RKO (cell line): ENCODE data around the gene DOCK11.

Experiments
- DNase-seq: peaks from one replicate; pipeline ENCODE4 v3.0.0-alpha.2; 2016; ENCODE audit warnings: low spot score

The DOCK11 gene

DNA sequence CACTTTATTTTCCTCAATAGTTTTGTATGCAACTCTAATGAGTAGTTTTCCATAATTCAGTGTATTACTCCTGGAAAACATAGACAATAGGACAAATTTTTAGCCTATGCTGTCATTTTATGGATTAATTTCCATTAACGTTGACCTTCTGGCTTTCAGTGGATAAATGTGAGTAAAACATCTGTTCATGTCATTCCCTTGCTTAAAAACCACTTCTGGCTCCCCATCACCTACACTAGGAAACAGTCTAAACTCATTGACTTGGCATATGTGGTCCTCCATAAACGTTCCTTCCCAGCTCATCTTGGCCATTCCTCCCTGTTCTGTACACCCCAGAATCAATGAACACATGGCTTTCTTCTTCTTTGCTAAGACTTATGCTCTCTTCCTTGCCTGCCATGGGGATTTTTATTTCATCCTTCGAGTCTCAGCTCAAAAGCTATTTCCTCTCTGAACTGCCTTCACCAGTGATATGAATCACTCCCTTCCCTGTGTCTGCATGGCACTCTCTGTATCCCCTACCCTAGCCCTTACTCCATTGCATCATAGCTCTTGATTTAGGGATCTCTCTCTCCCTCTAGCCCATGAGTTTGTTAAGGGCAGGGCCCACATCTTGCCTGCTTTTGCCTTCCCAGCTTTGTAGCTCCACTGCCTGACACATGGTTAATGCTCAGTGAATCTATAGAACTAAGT lies 34.8 kb downstream of the DOCK11 start:
- DNase-seq: no peak

DNA sequence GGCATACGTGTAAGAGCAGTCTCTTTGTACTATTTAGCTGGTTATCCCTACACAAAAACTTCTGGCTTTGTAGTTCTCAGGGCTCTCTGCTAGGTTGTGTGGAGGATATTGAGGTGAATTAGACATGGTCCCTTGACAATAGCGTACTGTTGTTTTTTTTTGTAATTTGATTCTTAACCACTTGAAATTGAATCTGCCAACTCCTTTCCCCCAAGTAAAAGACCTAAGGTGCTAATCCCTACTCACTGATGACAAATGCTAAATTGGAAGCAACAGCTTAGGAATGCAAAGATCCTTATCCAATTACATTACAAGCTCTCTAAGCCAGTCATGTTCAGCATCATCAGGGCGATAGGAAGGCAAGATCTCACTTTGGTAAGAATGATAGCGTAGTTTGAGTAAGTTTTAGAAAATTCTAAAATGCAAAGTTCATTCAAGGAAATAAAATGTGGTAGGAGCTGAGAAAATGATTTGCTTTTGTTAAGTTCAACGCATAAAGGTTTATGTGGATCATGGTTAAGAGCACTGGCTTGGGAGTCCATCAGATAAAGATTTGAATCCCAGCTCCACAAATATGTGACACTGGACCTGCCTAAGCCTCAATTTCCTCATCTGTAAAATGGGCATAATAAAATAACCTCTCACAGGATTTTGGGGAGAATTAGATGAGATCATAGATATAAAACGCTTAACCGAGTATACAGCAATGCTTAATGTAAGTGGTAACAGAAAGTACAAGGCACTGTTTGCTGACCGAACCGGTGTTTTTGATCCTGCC lies 39.3 kb downstream of the DOCK11 start:
- DNase-seq: no peak

GRCh38 chrX:118536204-118536603 lies 40.6 kb downstream of the DOCK11 start:
- no peak for DNase-seq

- DNase-seq: peak; percentile 57
These were observed 41.3 kb downstream of the DOCK11 start for GRCh38 chrX:118536687-118537461.

DNA sequence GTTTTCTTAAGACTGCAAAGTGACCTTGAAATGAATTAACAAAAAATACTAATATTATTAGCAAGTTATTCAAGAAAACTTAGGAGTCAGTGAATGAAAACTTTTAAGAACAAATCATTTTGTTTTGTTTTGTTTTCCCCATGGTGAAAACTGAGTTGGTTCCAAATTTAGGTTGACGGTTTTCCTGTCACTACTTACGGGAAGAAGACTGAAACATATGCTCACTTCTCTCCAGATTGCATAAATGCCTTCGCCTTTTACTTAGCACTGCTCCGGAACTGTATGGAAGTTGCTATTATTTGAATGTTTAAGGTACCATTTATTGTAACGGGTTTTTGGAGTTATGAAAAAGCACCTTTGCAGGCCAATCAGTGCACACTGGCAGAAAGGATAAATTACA lies 42.8 kb downstream of the DOCK11 start:
- no peak for DNase-seq

DNA sequence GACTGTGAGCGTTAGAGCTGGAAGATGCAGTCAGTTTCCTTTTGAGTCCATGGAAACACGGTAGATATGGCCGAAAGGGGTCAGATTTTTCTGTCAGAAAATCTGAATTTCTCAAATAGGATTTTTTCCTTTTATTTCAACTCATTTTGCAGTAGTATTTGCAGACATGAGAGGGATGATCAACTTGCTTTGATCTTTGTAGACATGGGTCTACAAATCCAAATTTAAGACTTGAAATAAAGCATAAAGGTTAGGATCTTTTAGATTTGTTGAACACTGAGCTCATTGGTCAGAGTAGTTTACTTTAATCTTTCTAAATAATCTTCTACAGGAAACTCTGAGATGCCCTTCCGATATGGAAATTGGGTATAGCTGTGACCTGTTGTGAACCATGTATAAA lies 44.7 kb downstream of the DOCK11 start:
- DNase-seq: no peak

- no peak for DNase-seq
These were observed 45.9 kb downstream of the DOCK11 start for GRCh38 chrX:118541482-118541881.

- DNase-seq: no peak
These were observed 49.9 kb downstream of the DOCK11 start for GRCh38 chrX:118545510-118545909.

DNA sequence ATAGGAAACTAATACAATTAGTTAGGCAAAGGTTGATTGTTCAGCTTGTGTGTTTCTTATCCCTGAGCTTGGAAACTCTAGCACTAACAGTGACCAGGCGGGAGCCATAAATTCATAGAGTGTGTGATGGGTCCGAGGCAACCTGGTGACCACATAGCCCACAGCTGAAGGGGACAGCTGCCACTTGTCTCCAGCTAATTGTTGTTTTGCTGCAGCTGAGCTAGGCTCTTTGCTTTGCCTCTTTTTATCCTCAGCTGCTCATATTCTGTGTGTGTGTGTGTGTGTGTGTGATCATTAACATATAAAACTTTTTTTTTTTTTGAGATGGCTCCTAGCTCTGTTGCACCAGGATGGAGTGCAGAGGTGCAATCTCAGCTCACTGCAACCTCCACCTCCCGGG lies 53.2 kb downstream of the DOCK11 start:
- DNase-seq: no peak

DNA sequence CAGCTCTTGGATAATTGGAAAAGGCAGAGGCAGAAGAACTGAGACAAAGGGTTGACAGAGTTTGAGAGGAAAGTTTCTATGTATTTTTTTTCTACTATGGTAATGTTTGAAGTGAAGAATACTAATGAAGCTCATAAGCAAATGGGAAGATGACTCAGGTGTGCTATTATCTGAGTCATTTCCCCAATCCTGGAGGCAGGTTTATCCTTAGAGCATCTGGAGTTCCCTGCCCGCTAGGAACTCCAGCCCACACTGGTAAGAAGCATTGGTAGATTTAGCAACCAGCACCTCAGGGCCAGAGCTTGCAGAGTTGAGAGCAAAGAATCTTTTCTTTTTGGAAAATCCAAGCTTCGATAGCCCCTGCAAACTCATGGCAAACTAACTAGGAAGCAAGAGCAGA lies 55.2 kb downstream of the DOCK11 start:
- DNase-seq: peak; percentile 12

DNA sequence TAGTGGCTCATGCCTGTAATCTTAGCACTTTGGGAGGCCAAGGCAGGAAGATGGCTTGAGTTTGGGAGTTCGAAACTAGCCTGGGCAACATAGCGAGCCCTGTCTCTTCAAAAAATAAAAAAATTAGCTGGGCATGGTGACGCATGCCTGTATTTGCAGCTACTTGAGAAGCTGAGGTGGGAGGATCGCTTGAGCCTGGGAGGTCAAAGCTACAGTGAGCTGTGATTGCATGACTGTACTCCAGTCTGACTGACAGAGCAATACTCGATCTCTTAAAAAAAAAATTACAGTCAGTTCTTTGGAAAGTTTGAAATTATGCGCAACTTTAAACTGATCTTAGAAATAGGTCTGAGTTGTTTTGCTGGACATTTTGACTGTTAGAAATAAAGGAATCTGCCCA lies 55.8 kb downstream of the DOCK11 start:
- DNase-seq: no peak

DNA sequence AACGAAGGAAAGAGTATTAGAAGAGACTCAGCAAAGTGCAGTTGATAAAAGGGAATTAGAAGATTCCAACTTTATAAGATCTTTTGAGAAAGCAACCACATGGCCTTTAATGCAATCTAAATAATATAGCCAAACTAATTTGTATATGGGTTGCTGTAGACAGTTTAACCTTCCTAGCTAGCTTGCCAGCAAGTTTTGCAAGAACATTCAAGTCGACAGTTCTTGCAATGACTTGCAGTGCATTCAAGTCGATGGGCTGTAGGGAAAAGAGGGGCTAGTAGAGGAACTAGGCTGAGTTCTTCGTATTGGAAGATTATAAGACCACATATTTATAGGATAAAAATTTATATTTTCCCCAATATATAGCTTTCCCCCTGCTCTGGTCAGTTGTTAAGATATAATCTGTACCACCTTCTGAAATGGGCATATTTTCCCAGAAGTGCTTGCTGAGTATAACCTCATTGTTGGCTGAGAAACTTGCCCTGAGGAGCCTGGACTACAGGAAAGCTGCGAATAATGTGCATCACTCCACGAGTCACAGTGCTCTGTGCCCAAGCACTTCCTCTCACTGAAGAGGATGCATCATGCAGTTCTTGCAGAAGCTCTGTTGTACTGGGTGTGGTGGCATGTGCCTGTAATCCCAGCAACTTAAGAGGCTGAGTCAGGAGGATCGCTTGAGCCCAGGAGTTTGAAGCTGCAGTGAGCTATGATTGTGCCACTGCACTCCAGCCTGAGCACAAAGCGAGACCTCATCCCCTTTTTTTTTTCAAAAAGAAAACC lies 56.7 kb downstream of the DOCK11 start:
- DNase-seq: peak; percentile 57

- no peak for DNase-seq
These were observed 57.6 kb downstream of the DOCK11 start for GRCh38 chrX:118553042-118553710.

DNA sequence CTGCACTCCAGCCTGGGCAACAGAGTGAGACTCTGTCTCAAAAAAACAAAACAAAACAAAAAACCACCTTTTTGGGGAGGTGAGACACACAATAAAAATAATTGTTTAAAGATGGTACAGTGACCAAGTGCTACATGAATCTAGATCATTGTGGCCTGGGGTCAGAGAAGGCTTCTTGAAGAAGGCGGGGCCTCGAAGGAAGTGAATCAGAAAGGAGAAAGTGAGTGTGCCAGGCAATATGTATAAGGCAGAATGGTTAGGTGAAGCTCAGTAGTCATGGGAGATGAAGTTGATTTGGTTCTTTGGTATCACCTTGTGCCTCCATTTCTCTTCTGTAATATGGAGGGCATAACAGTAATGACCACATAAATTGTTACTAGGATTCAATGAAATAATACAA lies 58.9 kb downstream of the DOCK11 start:
- peak; percentile 19 for DNase-seq

DNA sequence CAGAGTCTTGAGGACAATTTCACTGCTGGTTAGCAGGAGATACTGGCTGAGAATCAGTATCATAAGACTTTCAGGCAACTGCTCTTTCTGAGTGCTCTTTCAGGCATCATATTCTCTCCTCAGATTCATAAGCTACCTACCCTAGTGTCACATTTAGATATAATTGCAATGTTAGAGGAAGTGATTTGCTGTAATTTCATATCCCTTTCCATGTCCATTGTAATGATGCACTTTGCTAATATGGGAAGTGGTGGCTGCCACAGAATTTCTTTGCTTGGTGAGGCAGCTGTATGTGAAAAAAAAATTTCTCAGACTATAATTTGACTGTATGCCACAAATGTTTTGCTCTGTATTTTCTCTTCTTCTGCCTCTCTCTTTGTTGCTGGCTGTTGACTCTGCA lies 63.3 kb downstream of the DOCK11 start:
- no peak for DNase-seq

GRCh38 chrX:118560489-118560888 lies 64.9 kb downstream of the DOCK11 start:
- DNase-seq: no peak

- DNase-seq: no peak
These were observed 67.1 kb downstream of the DOCK11 start for GRCh38 chrX:118562582-118563164.

DNA sequence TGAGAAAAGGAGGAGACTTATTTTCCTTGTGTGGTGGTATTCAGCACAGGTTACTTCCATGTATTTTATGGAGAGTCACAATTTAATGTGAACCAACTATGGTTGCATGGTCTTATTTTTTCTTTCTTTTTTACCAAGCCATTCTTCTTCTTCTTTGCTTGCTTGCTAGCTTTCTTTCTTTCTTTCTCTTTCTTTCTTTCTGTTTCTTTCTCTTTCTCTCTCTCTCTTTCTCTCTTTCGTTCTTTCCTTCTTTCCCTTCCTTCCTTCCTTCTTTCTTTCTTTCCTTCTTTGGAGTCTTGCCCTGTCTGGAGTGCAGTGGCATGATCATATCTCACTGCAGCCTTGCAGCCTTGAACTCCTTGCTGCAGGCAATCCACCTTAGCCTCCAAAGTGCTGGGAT lies 68.9 kb downstream of the DOCK11 start:
- no peak for DNase-seq

DNA sequence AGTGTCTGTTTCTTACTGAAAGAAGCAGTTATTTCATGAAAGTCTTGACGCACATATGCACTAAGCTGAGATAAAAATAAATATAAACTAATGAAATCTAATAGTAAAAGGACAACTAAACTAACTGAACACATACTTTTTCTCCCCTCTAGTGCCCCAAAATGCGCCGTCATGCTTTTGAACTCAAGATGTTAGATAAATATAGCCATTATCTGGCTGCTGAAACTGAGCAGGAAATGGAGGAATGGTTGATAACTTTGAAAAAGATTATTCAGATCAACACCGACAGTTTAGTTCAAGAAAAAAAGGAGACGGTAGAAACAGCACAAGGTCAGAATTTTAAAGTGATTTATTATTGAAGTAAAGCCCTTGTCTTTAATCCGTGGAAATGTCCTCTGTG lies 70.2 kb downstream of the DOCK11 start:
- DNase-seq: no peak

GRCh38 chrX:118566359-118566758 lies 70.7 kb downstream of the DOCK11 start:
- DNase-seq: no peak

DNA sequence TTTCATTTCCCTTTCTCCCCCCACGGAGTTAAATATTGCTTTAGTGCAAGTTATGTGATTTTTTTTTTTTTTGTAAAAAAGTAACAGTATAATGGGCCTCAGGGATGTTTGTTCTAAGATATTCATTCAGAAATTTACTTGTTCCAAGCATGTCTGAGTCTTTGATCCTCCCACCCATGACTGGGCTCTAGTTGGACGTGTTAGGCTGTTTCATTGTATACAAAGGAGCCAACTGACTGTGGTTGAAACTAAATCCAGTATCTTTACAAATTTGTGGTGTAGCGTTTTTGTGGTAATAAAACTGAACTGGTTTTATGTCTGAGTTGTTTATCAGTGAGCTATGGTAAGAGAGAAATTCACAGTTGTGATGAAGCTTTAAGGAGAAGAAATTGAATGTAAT lies 74.1 kb downstream of the DOCK11 start:
- no peak for DNase-seq
